ENCODE data around the gene ABHD17B.

DNA sequence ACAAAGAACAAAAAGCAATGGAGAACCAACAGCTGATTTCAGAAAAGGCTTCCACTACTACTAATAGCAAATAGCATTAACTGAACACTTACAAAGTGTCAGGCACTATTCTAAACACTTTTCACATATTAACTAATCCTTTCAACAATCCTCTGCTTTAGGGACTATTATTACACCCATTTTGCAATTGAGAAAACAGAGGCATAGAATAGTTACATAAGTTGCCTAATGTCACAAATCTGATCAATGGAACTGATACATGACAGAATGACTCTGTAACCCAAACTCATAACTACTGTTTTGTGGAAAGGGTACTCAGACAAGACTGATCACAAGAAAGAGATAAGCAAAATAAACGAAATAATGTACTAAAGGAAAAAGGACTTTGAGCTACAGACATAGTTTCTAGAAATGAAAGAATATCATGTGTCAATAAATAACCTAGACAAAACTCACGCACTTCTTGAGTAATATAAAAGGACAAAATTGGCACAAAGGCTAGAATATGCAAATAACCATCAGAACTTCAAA, 31.3 kb downstream of the ABHD17B start:
- TF ChIP-seq, protein P1, sequence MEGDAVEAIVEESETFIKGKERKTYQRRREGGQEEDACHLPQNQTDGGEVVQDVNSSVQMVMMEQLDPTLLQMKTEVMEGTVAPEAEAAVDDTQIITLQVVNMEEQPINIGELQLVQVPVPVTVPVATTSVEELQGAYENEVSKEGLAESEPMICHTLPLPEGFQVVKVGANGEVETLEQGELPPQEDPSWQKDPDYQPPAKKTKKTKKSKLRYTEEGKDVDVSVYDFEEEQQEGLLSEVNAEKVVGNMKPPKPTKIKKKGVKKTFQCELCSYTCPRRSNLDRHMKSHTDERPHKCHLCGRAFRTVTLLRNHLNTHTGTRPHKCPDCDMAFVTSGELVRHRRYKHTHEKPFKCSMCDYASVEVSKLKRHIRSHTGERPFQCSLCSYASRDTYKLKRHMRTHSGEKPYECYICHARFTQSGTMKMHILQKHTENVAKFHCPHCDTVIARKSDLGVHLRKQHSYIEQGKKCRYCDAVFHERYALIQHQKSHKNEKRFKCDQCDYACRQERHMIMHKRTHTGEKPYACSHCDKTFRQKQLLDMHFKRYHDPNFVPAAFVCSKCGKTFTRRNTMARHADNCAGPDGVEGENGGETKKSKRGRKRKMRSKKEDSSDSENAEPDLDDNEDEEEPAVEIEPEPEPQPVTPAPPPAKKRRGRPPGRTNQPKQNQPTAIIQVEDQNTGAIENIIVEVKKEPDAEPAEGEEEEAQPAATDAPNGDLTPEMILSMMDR (conservative IDR thresholded peaks at IDR 0.05): no peak
- no peak for TF ChIP-seq EZH2 (IDR thresholded peaks at IDR 0.05; ENCODE audit: low read depth)
